H1 (cell line): ENCODE data around the gene DCAF6.

Source experiments
- CHD1 ChIP-seq: IDR thresholded peaks from 2 replicates; pipeline ENCODE4 v1.6.1; 2012; ENCODE audit warnings: low read depth, low read length, improper control_type of control experiment
- CTCF ChIP-seq, 3 experiments: IDR thresholded peaks; 1 replicate in 2 of 3; 2 replicates in 1 of 3; pipeline versions ENCODE4 v1.5.1 to v1.6.1; 2011; ENCODE audit warnings: low read length in 3 of 3, mild to moderate bottlenecking in 3 of 3, inconsistent platforms in 2 of 3, low read depth in 1 of 3, moderate library complexity in 1 of 3; ENCODE audit not compliant: insufficient read depth in 1 of 3; ENCODE audit errors: control extremely low read depth in 1 of 3
- EZH2 ChIP-seq: fragments of 200-600 bp; sonication (generic); IDR thresholded peaks from 2 replicates; pipeline ENCODE4 v1.7.1; 2012; ENCODE audit warnings: low read depth, mild to moderate bottlenecking, moderate library complexity, low read length, inconsistent platforms; ENCODE audit not compliant: severe bottlenecking
- NRF1 ChIP-seq: IDR thresholded peaks from 2 replicates; pipeline ENCODE4 v1.6.1; 2011; ENCODE audit warnings: mild to moderate bottlenecking, low read depth, low read length, improper control_type of control experiment
- POLR2A ChIP-seq, 2 experiments: IDR thresholded peaks; 1 replicate in 1 of 2; 2 replicates in 1 of 2; pipeline ENCODE4 v1.6.1; 2011; ENCODE audit warnings: low read depth in 2 of 2, low read length in 2 of 2, mild to moderate bottlenecking in 2 of 2; ENCODE audit errors: control extremely low read depth in 1 of 2
- RXRA ChIP-seq: IDR thresholded peaks from 2 replicates; pipeline ENCODE4 v1.6.1; 2011; ENCODE audit warnings: low read depth, mild to moderate bottlenecking, low read length, moderate library complexity; ENCODE audit not compliant: insufficient read depth
- SRF ChIP-seq: IDR thresholded peaks from 2 replicates; pipeline ENCODE4 v1.6.1; 2011; ENCODE audit warnings: mild to moderate bottlenecking, low read depth, low read length, moderate library complexity
- SUZ12 ChIP-seq: fragments of 200-600 bp; sonication (generic); IDR thresholded peaks from 2 replicates; pipeline ENCODE4 v1.6.1; 2012; ENCODE audit warnings: mild to moderate bottlenecking, inconsistent platforms, low read length, moderate library complexity, mixed read lengths
- YY1 ChIP-seq: IDR thresholded peaks from 2 replicates; pipeline ENCODE4 v1.6.1; 2011; ENCODE audit warnings: low read depth, mild to moderate bottlenecking, low read length

- no peak for TF ChIP-seq CHD1
- no peak for TF ChIP-seq RXRA
- TF ChIP-seq CTCF (IDR thresholded peaks at IDR 0.05; ENCODE audit: control extremely low read depth in 1 of 3, insufficient read depth in 1 of 3, low read depth in 1 of 3, low read length in 3 of 3): no peak
- TF ChIP-seq SUZ12: no peak
- no peak for TF ChIP-seq YY1
- no peak for TF ChIP-seq POLR2A (IDR thresholded peaks at IDR 0.05; ENCODE audit: control extremely low read depth in 1 of 2, low read depth in 2 of 2, low read length in 2 of 2)
- TF ChIP-seq NRF1: no peak
- TF ChIP-seq EZH2: no peak
- no peak for TF ChIP-seq SRF
These were observed 46.1 kb upstream of the DCAF6 start for GRCh38 chr1:167890400-167890799.
